GM12878 (cell line): ENCODE measurements around the gene COL4A4. TPM values are rescaled to one million over a fixed set of nuclear protein-coding genes. Genes with fewer than 3 reads are reported as not detected.

Source experiments
- ATAC-seq: fragments of 200-7000 bp; cut with Tn5 transposase; 3 replicates; pipeline ENCODE4 v1.9.1; 2020; ENCODE audit warnings: mild to moderate bottlenecking, moderate library complexity
- BruUV-seq: library from RNA; stranded (reverse); fragments of 400-500 nt; replicated peaks from 2 replicates; lab custom pipeline; 2021; lab: Mats Ljungman, UMichigan
- CTCF ChIA-PET: fragments of 300-600 bp; sonication (Branson Sonifier 250); formaldehyde crosslinking; extraction: SDS; loops from one replicate; lab custom pipeline; 2021; ENCODE audit warnings: inconsistent platforms; lab: Yijun Ruan, JAX
- POLR2A ChIA-PET: fragments of 350-600 bp; formaldehyde crosslinking; extraction: SDS; loops from one replicate; lab custom pipeline; 2021; ENCODE audit warnings: inconsistent platforms; lab: Charles Lee
- RAD21 ChIA-PET: fragments of 300-600 bp; sonication (Branson Sonifier 250); formaldehyde crosslinking; loops from one replicate; lab custom pipeline; 2023; ENCODE audit warnings: antibody characterized with exemption; ENCODE audit not compliant: unreplicated experiment; lab: Charles Lee
- SMC1A ChIA-PET: fragments of 300-600 bp; sonication (Branson Sonifier 250); formaldehyde crosslinking; loops from one replicate; lab custom pipeline; 2023; ENCODE audit not compliant: unreplicated experiment, uncharacterized antibody; lab: Charles Lee
- DNase-seq: peaks from one replicate; pipeline ENCODE4 v3.0.0-alpha.2; 2011; ENCODE audit warnings: low read depth, low spot score
- FAIRE-seq: peaks from 3 replicates; lab custom pipeline; 2011; peaks lifted over from hg19 to GRCh38; lab: Jason Lieb, UNC
- H2AFZ ChIP-seq: 2 replicates; pipeline ENCODE4 v1.6.0; 2011; ENCODE audit warnings: low read depth, low read length, control low read depth; ENCODE audit not compliant: control insufficient read depth
- H3K27ac ChIP-seq: 2 replicates; pipeline ENCODE4 v1.5.1; 2011; ENCODE audit warnings: control low read depth; ENCODE audit not compliant: control insufficient read depth, insufficient read depth
- H3K27me3 ChIP-seq, 2 experiments: replicated peaks in 1 of 2; 2 replicates each; pipeline versions ENCODE4 v1.6.0 to v1.6.1; 2011; ENCODE audit warnings: low read length in 1 of 2; ENCODE audit not compliant: control insufficient read depth in 2 of 2, insufficient read depth in 2 of 2
- H3K36me3 ChIP-seq, 2 experiments: 2 replicates each; pipeline ENCODE4 v1.5.1; 2011; ENCODE audit warnings: low read length in 1 of 2; ENCODE audit not compliant: control insufficient read depth in 2 of 2, insufficient read depth in 2 of 2
- H3K4me1 ChIP-seq: 2 replicates; pipeline ENCODE4 v1.6.1; 2011; ENCODE audit warnings: mild to moderate bottlenecking, low read length, moderate library complexity, mixed read lengths; ENCODE audit not compliant: control insufficient read depth, insufficient read depth
- H3K4me2 ChIP-seq: 2 replicates; pipeline ENCODE4 v1.6.0; 2011; ENCODE audit warnings: control low read depth; ENCODE audit not compliant: control insufficient read depth, insufficient read depth
- H3K4me3 ChIP-seq: fragments of 200-600 bp; sonication (generic); 2 replicates; pipeline ENCODE4 v1.5.1; 2016
- H3K79me2 ChIP-seq: 2 replicates; pipeline ENCODE4 v1.6.0; 2011; ENCODE audit warnings: low read length; ENCODE audit not compliant: control insufficient read depth, insufficient read depth
- H3K9ac ChIP-seq: 2 replicates; pipeline ENCODE4 v1.8.0; 2011; ENCODE audit warnings: low read length, control low read depth, mixed read lengths; ENCODE audit not compliant: control insufficient read depth, insufficient read depth
- H3K9me3 ChIP-seq: replicated peaks from 3 replicates; pipeline ENCODE4 v1.5.1; 2011; ENCODE audit warnings: mild to moderate bottlenecking, low read length; ENCODE audit not compliant: control insufficient read depth, insufficient read depth
- H4K20me1 ChIP-seq: 2 replicates; pipeline ENCODE4 v1.6.0; 2011; ENCODE audit not compliant: control insufficient read depth, insufficient read depth
- CREB1 ChIP-seq: IDR thresholded peaks from 2 replicates; pipeline ENCODE4 v1.6.1; 2012; ENCODE audit warnings: low read depth, mild to moderate bottlenecking, inconsistent platforms
- CTCF ChIP-seq, 3 experiments: IDR thresholded peaks in 2 of 3; conservative IDR thresholded peaks in 1 of 3; 2 replicates each; pipeline ENCODE4 v1.5.1; 2011; ENCODE audit warnings: low read depth in 3 of 3, low read length in 3 of 3, mild to moderate bottlenecking in 3 of 3, control low read depth in 2 of 3, moderate library complexity in 2 of 3, inconsistent platforms in 1 of 3, mixed read lengths in 1 of 3; ENCODE audit not compliant: control insufficient read depth in 2 of 3, insufficient read depth in 1 of 3; ENCODE audit errors: extremely low read depth in 1 of 3
- ESRRA ChIP-seq: IDR thresholded peaks from 2 replicates; pipeline ENCODE4 v1.6.1; 2012; ENCODE audit warnings: mild to moderate bottlenecking, low read length, improper control_type of control experiment
- FOXK2 ChIP-seq: fragments of 450-650 bp; IDR thresholded peaks from 2 replicates; pipeline ENCODE4 v1.6.1; 2017; ENCODE audit warnings: mild to moderate bottlenecking, moderate library complexity
- KDM1A ChIP-seq: fragments of 200-600 bp; sonication (generic); IDR thresholded peaks from 2 replicates; pipeline ENCODE4 v1.6.1; 2016; ENCODE audit warnings: borderline replicate concordance
- MAX ChIP-seq: IDR thresholded peaks from 2 replicates; pipeline ENCODE4 v1.6.1; 2012; ENCODE audit warnings: low read depth, low read length, improper control_type of control experiment
- MEF2A ChIP-seq: IDR thresholded peaks from 2 replicates; pipeline ENCODE4 v1.6.1; 2011; ENCODE audit warnings: low read depth, mild to moderate bottlenecking, low read length, moderate library complexity; ENCODE audit not compliant: insufficient read depth
- NFYA ChIP-seq: IDR thresholded peaks from 2 replicates; pipeline ENCODE4 v1.6.1; 2011; ENCODE audit warnings: low read depth, mild to moderate bottlenecking, low read length, improper control_type of control experiment, borderline replicate concordance
- NR2C1 ChIP-seq: fragments of 450-650 bp; IDR thresholded peaks from 2 replicates; pipeline ENCODE4 v1.6.1; 2017; ENCODE audit warnings: antibody characterized with exemption, mild to moderate bottlenecking, moderate library complexity
- POLR2AphosphoS5 ChIP-seq: IDR thresholded peaks from 2 replicates; pipeline ENCODE4 v1.6.1; 2011; ENCODE audit warnings: mild to moderate bottlenecking, low read length, inconsistent platforms
- STAT3 ChIP-seq: IDR thresholded peaks from 2 replicates; pipeline ENCODE4 v1.6.1; 2011; ENCODE audit warnings: low read depth, low read length, improper control_type of control experiment
- TAF1 ChIP-seq: IDR thresholded peaks from 2 replicates; pipeline ENCODE4 v1.6.1; 2011; ENCODE audit warnings: mild to moderate bottlenecking, low read depth, low read length, borderline replicate concordance
- TARDBP ChIP-seq: IDR thresholded peaks from 2 replicates; pipeline ENCODE4 v1.6.1; 2016; ENCODE audit warnings: borderline replicate concordance
- ZBTB33 ChIP-seq: fragments of 450-650 bp; IDR thresholded peaks from 2 replicates; pipeline ENCODE4 v1.6.1; 2017; ENCODE audit warnings: mild to moderate bottlenecking
- ZNF592 ChIP-seq: fragments of 450-650 bp; IDR thresholded peaks from 2 replicates; pipeline ENCODE4 v1.6.1; 2017; ENCODE audit warnings: mild to moderate bottlenecking, moderate library complexity
- WGBS: methylation state at CpG from one replicate; pipeline ENCODE4 v1.1.6; 2016; ENCODE audit warnings: low lambda C conversion rate; ENCODE audit not compliant: insufficient replicate concordance, insufficient coverage; ENCODE audit errors: missing lambda C conversion rate; 5-methylcytosine and 5-hydroxymethylcytosine counted together
- in situ Hi-C: fragments of 300-500 bp; cut with MboI; formaldehyde crosslinking; loops from 9 replicates; pipeline ENCODE4 v1.14.3; 2018; ENCODE audit warnings: mixed read lengths
- intact Hi-C: fragments of 100-400 bp; cut with micrococcal nuclease; formaldehyde crosslinking; loops from one replicate; pipeline ENCODE4 v1.14.2; 2022; ENCODE audit not compliant: unreplicated experiment
- polyA plus RNA-seq, 11 experiments: library from polyadenylated mRNA; depleted of rRNA in 4 of 11; unstranded in 6 of 11; stranded (reverse) in 5 of 11; fragments of >200 nt; fragmentation: Nextera tagmentation in 4 of 11; fragmentation: Illumina TruSeq in 1 of 11; extraction: Ambion mirVana in 4 of 11; extraction: Trizol in 1 of 11; gene quantifications; 1 replicate in 1 of 11; 2 replicates in 10 of 11; pipeline versions ENCODE4 v1.2.1 to v1.2.3, GENCODE V29; 2011 to 2016; ENCODE audit warnings: inconsistent platforms in 2 of 11, missing spikeins in 2 of 11, low read depth in 1 of 11
- total RNA-seq, 4 experiments: library from RNA; depleted of rRNA in 3 of 4; stranded (reverse); fragments of >200 nt in 3 of 4; fragmentation: Illumina TruSeq in 1 of 4; extraction: Trizol in 1 of 4; gene quantifications; 2 replicates each; pipeline versions ENCODE4 v1.2.1 to v1.2.3, GENCODE V29; 2013 to 2021

Gene COL4A4
- total and polyA plus RNA-seq, 10 of the 15 experiments (the other 5 are each of a cell fraction or from before 2014, with no cell fraction given) = 0.19 to 4.0 (median 2.1) TPM

- H3K9ac ChIP-seq = peak overlapping the region; percentile 49; the same call in 1 of the 2 replicates
- peak overlapping the region; percentile 75 for H3K27ac ChIP-seq
- H2AFZ ChIP-seq = no peak overlapping the region
- POLR2A ChIA-PET = interaction anchor here (0.7 to 1.4 kb wide), 5 partner anchors 12 to 354 kb away, joined by 3 to 5 read pairs (median 3); no protein-coding TSS in a partner anchor
- RAD21 ChIA-PET = interaction anchor here (0.6 kb wide), 1 partner anchor 149 kb away, joined by 6 read pairs; no protein-coding TSS in a partner anchor
- H3K4me1 ChIP-seq = peaks cover 5% of the 10 kb centered on the region; the same call in 1 of the 2 replicates
- 97% methylated on average over 5 of the region's 6 CpGs for WGBS
- intact Hi-C loops = loop anchor here (2.0 kb wide), 2 partner anchors 63 to 133 kb away; partner anchors contain the start of gene RHBDD1
- no peak for ATAC-seq
- SMC1A ChIA-PET = interaction anchor here (0.6 to 1.5 kb wide), 6 partner anchors 11 to 148 kb away, joined by 3 to 5 read pairs (median 3); no protein-coding TSS in a partner anchor
- in situ Hi-C loops = loop anchor here (5.0 kb wide), 1 partner anchor 132 kb away; the partner anchor contains the start of gene RHBDD1
- no peaks in the 10 kb centered on the region for H3K27me3 ChIP-seq
- H3K36me3 ChIP-seq = no peaks in the 10 kb centered on the region
- no peaks in the 10 kb centered on the region for H4K20me1 ChIP-seq
- FAIRE-seq = no peak
- H3K4me3 ChIP-seq = peak overlapping the region; percentile 56; the same call in 1 of the 2 replicates
- DNase-seq = no peak
- no TSS peak for BruUV-seq
- peaks cover 2% of the 10 kb centered on the region for H3K79me2 ChIP-seq
- CTCF ChIA-PET = interaction anchor here (0.7 to 1.1 kb wide), 2 partner anchors 40 to 134 kb away, joined by 3 to 4 read pairs; no protein-coding TSS in a partner anchor
- H3K4me2 ChIP-seq = peak overlapping the region; percentile 70
- H3K9me3 ChIP-seq = no peaks in the 10 kb centered on the region; the same call in 2 of the 3 replicates
- TF ChIP-seq CREB1 (no peak), ZNF592 (no peak), ZBTB33 (no peak), MEF2A (no peak), MAX (no peak), STAT3 (no peak), TAF1 (no peak), NR2C1 (no peak), KDM1A (no peak), POLR2AphosphoS5 (no peak), FOXK2 (no peak), CTCF (IDR thresholded peaks at IDR 0.05 in 2 of 3, conservative IDR thresholded peaks at IDR 0.05 in 1 of 3; ENCODE audit: control insufficient read depth in 2 of 3, extremely low read depth in 1 of 3, insufficient read depth in 1 of 3, low read depth in 3 of 3, low read length in 3 of 3) (no peak), NFYA (no peak), TARDBP (no peak), ESRRA (no peak)
These were observed 194.5 kb downstream of the COL4A4 start for GRCh38 chr2:226969417-226970080.
